ENCODE measurements around the gene YJEFN3. TPM values are rescaled to one million over a fixed set of nuclear protein-coding genes. Genes with fewer than 3 reads are reported as not detected.

YJEFN3 gene
- total and polyA plus RNA-seq, 2 of the 8 experiments (the other 6 are each of a cell fraction or from before 2014, with no cell fraction given), result 5.7 to 9.4 TPM

DNA sequence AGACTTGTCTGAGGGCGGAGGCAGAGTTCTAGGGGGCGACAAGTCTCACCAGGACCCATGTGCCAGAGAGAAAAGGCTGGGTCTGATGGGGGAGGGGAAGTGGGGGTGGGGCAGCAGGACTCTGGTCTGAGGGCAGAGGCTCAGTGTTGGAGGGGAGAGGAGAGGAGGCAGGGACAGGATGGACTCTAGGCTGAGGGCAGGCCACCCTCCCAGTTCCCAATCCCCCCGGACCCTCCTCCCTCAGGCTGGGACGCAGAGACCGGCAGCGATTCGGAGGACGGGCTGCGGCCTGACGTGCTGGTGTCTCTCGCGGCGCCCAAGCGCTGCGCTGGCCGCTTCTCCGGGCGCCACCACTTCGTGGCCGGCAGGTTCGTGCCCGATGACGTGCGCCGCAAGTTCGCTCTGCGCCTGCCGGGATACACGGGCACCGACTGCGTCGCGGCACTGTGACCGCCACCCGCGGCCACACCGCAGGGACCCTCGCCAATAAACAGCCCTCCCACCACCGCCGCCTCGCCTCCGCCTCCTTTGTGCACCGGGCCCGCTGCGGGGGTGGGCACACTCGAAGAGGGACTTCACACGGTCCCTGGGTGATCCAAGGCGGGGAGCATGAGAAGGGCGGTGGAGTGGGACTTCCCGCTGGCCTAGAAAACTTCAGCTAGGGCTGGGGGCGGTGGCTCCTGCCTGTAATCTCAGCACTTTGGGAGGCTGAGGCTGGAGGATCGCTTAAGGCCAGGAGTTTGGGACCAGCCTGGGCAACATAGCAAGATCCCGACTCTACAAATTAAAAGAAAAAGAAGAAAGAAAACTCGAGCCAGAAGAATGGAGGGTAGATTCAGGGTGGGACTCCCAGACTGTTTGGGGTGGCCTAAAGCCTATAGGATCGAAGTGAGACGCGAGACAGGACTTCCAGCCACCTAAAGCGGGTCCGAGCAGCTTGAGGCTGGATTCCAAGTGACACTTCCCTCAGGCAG, 8.7 kb downstream of the YJEFN3 start:
- no peak overlapping the region for H2BK5ac ChIP-seq (ENCODE audit: low read depth, low read length)
- H3K18ac ChIP-seq (ENCODE audit: extremely low read depth, low read length), result no peak overlapping the region; the same call in 1 of the 2 replicates
- H2BK15ac ChIP-seq (ENCODE audit: low read length), result no peak overlapping the region
- no peak overlapping the region for H3K56ac ChIP-seq (replicated peaks; ENCODE audit: insufficient read length, low read depth, low read length)
- DNase-seq (ENCODE audit: low read depth in 1 of 2, low spot score in 2 of 2) (no peak), FAIRE-seq (no peak)
- H3K79me1 ChIP-seq (ENCODE audit: low read depth, low read length), result no peaks in the 10 kb centered on the region
- H3K4me2 ChIP-seq (ENCODE audit: insufficient read depth in 1 of 2, low read depth in 2 of 2, low read length in 2 of 2), result peak overlapping the region; percentile 67 to 79
- no peaks in the 10 kb centered on the region for H3K79me2 ChIP-seq (ENCODE audit: control insufficient read depth in 1 of 2, insufficient read depth in 2 of 2, low read length in 2 of 2)
- no peak overlapping the region for H2BK12ac ChIP-seq (ENCODE audit: low read depth, low read length)
- peaks cover 0 to 8% (median 3%) of the 10 kb centered on the region in 4 experiments; a peak in 3 of 7 replicates for H3K4me1 ChIP-seq (replicated peaks in 1 of 4; ENCODE audit: control insufficient read depth in 3 of 4, insufficient read depth in 4 of 4, low read length in 3 of 4)
- CTCF ChIA-PET (ENCODE audit: partially characterized antibody), result interaction anchor here (0.8 to 8.2 kb wide), 4 partner anchors 10 to 163 kb away, joined by 3 to 104 read pairs (median 4); no protein-coding TSS in a partner anchor
- H2AK5ac ChIP-seq (ENCODE audit: low read depth, low read length), result no peak overlapping the region
- no peak overlapping the region for H3K9ac ChIP-seq (replicated peaks in 1 of 4; ENCODE audit: extremely low read depth in 1 of 4, low read depth in 3 of 4, low read length in 3 of 4)
- peaks cover 6 to 26% (median 20%) of the 10 kb centered on the region in 4 experiments for H3K27me3 ChIP-seq (replicated peaks in 1 of 4; ENCODE audit: control insufficient read depth in 3 of 4, extremely low read depth in 1 of 4, insufficient read depth in 3 of 4, low read length in 3 of 4)
- no peak overlapping the region for H2AFZ ChIP-seq (ENCODE audit: low read length)
- H3K4me3 ChIP-seq (ENCODE audit: extremely low read depth in 1 of 4, insufficient read depth in 2 of 4, low read depth in 3 of 4, low read length in 4 of 4), result peak overlapping the region in 3 of 4 experiments; percentile 45 to 62 (median 47); a peak in 3 of 8 replicates
- H4K5ac ChIP-seq (ENCODE audit: insufficient read length, low read depth, low read length), result no peak overlapping the region
- peaks cover 3 to 13% of the 10 kb centered on the region in 2 experiments for H4K20me1 ChIP-seq (replicated peaks in 1 of 2; ENCODE audit: control insufficient read depth in 1 of 2, insufficient read depth in 2 of 2, low read length in 2 of 2)
- no peak overlapping the region for H4K8ac ChIP-seq (ENCODE audit: extremely low read depth, insufficient read depth, low read length)
- TF ChIP-seq SRF (IDR thresholded peaks at IDR 0.05; ENCODE audit: low read depth, low read length) (no peak), RAD21 (IDR thresholded peaks at IDR 0.05 in 1 of 2, conservative IDR thresholded peaks at IDR 0.05 in 1 of 2; ENCODE audit: low read depth in 2 of 2, low read length in 2 of 2) (no peak), KDM1A (IDR thresholded peaks at IDR 0.05; ENCODE audit: borderline replicate concordance, low read length) (peak; percentile 89)
- H3K4ac ChIP-seq (replicated peaks; ENCODE audit: insufficient read length, low read depth, low read length), result no peak overlapping the region
- no peak overlapping the region for H2BK120ac ChIP-seq (replicated peaks; ENCODE audit: low read depth, low read length)
- H3K14ac ChIP-seq (ENCODE audit: insufficient read length), result no peak overlapping the region
- H4K91ac ChIP-seq (replicated peaks; ENCODE audit: insufficient read length, low read length), result no peak overlapping the region
- no peak overlapping the region for H3K23ac ChIP-seq (ENCODE audit: insufficient read length)
- H3K23me2 ChIP-seq (ENCODE audit: low read depth, low read length), result peaks cover 9% of the 10 kb centered on the region; the same call in 1 of the 2 replicates
- POLR2A ChIA-PET (ENCODE audit: partially characterized antibody), result interaction anchor here (1.8 to 1.9 kb wide), 2 partner anchors 21 to 132 kb away, joined by 4 read pairs; partner anchors contain the start of genes GATAD2A and NDUFA13
- no peak overlapping the region for H2BK20ac ChIP-seq (ENCODE audit: low read length)
- no peak overlapping the region for H3K27ac ChIP-seq (ENCODE audit: low read depth, low read length)
- no peaks in the 10 kb centered on the region for H3K36me3 ChIP-seq (ENCODE audit: control insufficient read depth in 2 of 4, insufficient read depth in 4 of 4, low read length in 3 of 4)
- H3K9me3 ChIP-seq (ENCODE audit: insufficient read depth in 2 of 2, low read depth in 1 of 2, low read length in 1 of 2), result peaks cover 0 to 4% of the 10 kb centered on the region in 2 experiments; a peak in 1 of 4 replicates
- 78% methylated on average over 51 of the region's 59 CpGs; no CpG with 5 or more reads in 1 of the 2 experiments for WGBS, 2 experiments (ENCODE audit: extremely low coverage in 1 of 2, insufficient coverage in 1 of 2, insufficient read length in 1 of 2, insufficient replicate concordance in 2 of 2, low coverage in 1 of 2, low lambda C conversion rate in 2 of 2, missing lambda C conversion rate in 1 of 2)

All from H1 (cell line).